ENCODE data around the gene ZNF850. TPM values are rescaled to one million over a fixed set of nuclear protein-coding genes. Genes with fewer than 3 reads are reported as not detected.

ZNF850 gene
- 1 to 10 TPM; 1.3 to 1.6 TPM for total RNA-seq

DNA sequence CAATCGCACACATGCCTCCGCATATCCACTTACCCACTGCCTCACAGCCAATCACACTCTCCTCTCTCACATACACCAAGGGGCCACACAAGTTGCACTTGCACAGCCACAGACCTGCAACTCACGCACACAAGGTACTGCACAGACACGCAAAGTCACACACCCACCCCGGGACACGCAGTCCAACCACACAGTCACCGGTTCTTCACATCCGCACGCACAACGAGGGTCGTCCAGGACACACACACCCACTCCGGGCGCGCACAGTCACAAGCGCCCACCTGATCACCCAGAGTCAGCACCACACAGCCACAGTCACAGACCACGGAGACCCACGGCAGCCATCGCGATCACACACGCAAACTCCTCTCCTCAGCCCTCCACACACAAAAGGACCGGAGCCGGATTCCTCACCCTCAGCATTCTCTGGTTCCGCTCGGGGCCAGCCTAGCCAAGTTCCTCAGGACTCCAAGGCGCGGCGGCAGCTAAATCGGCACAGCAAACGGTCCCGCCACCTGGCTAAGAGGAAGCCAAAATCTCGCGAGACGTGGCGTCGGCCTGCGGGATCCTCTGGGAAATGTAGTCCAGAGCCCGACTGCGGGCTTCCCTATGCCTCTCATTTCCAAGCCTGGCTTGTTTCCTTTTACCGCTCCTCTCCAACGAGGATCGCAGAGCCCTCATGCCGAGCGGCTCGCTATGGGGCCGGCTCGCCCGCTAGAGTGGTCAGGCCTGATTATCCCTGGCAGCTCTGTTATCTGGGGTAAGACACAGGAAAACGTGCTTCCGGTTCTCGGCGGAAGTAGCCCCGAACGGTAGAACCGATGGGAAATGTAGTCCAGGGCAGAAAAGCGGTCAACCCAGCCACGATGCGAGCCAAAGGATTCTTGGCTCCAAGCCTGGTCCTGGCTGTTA, at the start of gene ZNF850:
Gene ZNF850 (minus strand): TSS at position 497 of the 912 bp plus-strand sequence. CDS start 10,201 bp downstream, outside the sequence.
- Histone ChIP-seq H3K27me3 (no peaks in the 10 kb centered on the region), H3K4me1 (peaks cover 14% of the 10 kb centered on the region), H3K4me3 (peak within 1 kb of the TSS; percentile 52 to 90), H3K27ac (peak within 1 kb of the TSS; percentile 58 to 86 (median 69)), H3K36me3 (replicated peaks in 1 of 2; ENCODE audit: insufficient read depth in 1 of 2, low read depth in 2 of 2) (no peaks in the 10 kb centered on the region), H3K9me3 (peaks cover 0 to 12% (median 0%) of the 10 kb centered on the region in 3 donors)
- 0 to 1% methylated on average over 32 to 57 of the region's 57 CpGs for WGBS, 2 donors
- peak in 2 of 3 donors; percentile 50 to 51 for TF ChIP-seq POLR2A (IDR thresholded peaks at IDR 0.05)
- TF ChIP-seq, protein P1, sequence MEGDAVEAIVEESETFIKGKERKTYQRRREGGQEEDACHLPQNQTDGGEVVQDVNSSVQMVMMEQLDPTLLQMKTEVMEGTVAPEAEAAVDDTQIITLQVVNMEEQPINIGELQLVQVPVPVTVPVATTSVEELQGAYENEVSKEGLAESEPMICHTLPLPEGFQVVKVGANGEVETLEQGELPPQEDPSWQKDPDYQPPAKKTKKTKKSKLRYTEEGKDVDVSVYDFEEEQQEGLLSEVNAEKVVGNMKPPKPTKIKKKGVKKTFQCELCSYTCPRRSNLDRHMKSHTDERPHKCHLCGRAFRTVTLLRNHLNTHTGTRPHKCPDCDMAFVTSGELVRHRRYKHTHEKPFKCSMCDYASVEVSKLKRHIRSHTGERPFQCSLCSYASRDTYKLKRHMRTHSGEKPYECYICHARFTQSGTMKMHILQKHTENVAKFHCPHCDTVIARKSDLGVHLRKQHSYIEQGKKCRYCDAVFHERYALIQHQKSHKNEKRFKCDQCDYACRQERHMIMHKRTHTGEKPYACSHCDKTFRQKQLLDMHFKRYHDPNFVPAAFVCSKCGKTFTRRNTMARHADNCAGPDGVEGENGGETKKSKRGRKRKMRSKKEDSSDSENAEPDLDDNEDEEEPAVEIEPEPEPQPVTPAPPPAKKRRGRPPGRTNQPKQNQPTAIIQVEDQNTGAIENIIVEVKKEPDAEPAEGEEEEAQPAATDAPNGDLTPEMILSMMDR (IDR thresholded peaks at IDR 0.05), result no peak
- DNase-seq (peak; percentile 94 to 97 (median 96)), ATAC-seq (peak; percentile 94)
- intact Hi-C loops (cut with DNase I), result no loop called here

DNA sequence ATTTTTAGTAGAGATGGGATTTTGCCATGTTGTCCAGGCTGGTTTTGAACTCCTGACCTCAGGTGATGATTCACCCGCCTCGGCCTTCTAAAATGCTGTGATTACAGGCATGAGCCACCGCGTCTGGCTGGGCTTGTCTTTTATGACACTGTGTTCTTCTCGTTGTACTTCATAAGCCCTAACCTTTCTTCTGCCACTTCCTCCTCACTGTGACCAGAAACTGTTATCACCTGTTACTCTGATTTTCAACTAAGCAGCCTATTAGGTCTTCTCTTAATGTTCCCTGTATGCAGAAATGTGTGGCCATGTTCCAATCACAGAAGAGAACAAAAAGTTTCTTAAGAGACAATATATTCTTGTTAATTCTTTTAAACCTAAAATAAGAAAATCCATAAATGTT, 49.2 kb upstream of the ZNF850 start:
- no peak for TF ChIP-seq POLR2A (IDR thresholded peaks at IDR 0.05)
- TF ChIP-seq, protein P1 (IDR thresholded peaks at IDR 0.05), result no peak
- no peak for ATAC-seq
- Histone ChIP-seq H3K27ac (no peak overlapping the region), H3K4me3 (no peak overlapping the region), H3K4me1 (no peaks in the 10 kb centered on the region), H3K36me3 (replicated peaks in 1 of 2; ENCODE audit: insufficient read depth in 1 of 2, low read depth in 2 of 2) (peaks cover 27 to 37% of the 10 kb centered on the region in 2 donors), H3K27me3 (no peaks in the 10 kb centered on the region), H3K9me3 (peaks cover 3 to 86% (median 17%) of the 10 kb centered on the region in 3 donors)
- intact Hi-C loops (cut with DNase I), result no loop called here
- no peak for DNase-seq
- WGBS, 2 donors, result 96% methylated on average over 5 of the region's 5 CpGs

DNA sequence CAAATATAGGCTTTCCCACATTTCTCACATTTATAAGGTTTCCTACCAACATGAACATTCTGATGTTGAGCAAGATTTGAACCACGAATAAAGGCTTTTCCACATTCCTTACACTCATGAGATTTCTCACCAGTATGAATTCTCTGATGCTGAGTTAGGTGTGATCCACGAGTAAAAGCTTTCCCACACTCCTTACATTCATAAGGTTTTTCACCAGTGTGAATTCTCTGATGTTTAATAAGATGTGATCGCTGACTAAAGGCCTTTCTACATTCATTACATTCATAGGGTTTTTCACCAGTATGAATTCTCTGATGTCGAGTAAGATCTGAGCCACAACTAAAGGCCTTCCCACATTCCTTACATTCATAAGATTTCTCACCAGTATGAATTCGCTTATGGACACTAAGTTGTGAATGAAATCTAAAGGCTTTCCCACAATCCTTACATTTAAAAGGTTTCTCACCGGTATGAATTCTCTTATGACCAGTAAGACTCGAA, 46.6 kb upstream of the ZNF850 start:
- TF ChIP-seq, protein P1 (IDR thresholded peaks at IDR 0.05), result no peak
- WGBS, 2 donors, result 92 to 97% methylated on average over 7 of the region's 7 CpGs
- DNase-seq, result no peak
- Histone ChIP-seq H3K27ac (no peak overlapping the region), H3K9me3 (peaks cover 3 to 89% (median 20%) of the 10 kb centered on the region in 3 donors), H3K4me1 (no peaks in the 10 kb centered on the region), H3K4me3 (no peak overlapping the region), H3K36me3 (replicated peaks in 1 of 2; ENCODE audit: insufficient read depth in 1 of 2, low read depth in 2 of 2) (peaks cover 21 to 30% of the 10 kb centered on the region in 2 donors), H3K27me3 (no peaks in the 10 kb centered on the region)
- ATAC-seq, result no peak
- intact Hi-C loops (cut with DNase I), result no loop called here

DNA sequence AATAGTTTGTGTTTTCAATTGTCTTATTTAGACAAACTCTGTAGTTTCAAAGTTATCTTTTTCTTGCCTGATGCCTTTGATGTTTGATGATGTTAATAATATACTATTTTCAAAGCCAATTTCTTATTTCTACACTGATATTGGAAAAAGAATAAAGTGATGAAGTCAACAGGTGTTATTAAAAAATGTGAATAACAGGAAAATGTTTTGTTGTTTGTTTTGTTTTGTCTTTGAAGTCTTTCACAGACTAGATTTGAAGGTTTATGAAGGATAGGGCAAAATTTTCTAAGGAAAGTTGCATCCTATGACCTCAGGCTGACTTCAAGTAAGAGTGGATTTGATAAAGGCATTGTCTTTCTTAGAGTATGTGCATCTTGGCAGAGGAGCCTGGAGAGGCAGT, 34.4 kb upstream of the ZNF850 start:
- Histone ChIP-seq H3K4me1 (no peaks in the 10 kb centered on the region), H3K9me3 (peaks cover 0 to 49% (median 0%) of the 10 kb centered on the region in 3 donors), H3K27ac (no peak overlapping the region), H3K36me3 (replicated peaks in 1 of 2; ENCODE audit: insufficient read depth in 1 of 2, low read depth in 2 of 2) (peaks cover 0 to 1% of the 10 kb centered on the region in 2 donors), H3K4me3 (no peak overlapping the region), H3K27me3 (no peaks in the 10 kb centered on the region)
- ATAC-seq (no peak), DNase-seq (no peak)
- no peak for TF ChIP-seq POLR2A (IDR thresholded peaks at IDR 0.05)
- TF ChIP-seq, protein P1 (IDR thresholded peaks at IDR 0.05), result no peak
- intact Hi-C loops (cut with DNase I), result no loop called here
